ENCODE measurements around the gene TYRO3.
A peak's percentile ranks its signal among the peaks of the same experiment; 100 is the strongest.
"Not testable (repeated sequence)": the region's sequence is repeated elsewhere in the genome, so short reads cannot be mapped to it uniquely, and the experiment has no call there.

Gene TYRO3

GRCh38 chr15:41554343-41554742, 4.7 kb upstream of the TYRO3 start:
- DNase-seq (ENCODE audit: low read depth, low spot score) = no peak

GRCh38 chr15:41554915-41555314, 4.1 kb upstream of the TYRO3 start:
- DNase-seq (ENCODE audit: low read depth, low spot score) = no peak

GRCh38 chr15:41556677-41557076, 2.3 kb upstream of the TYRO3 start:
- DNase-seq (ENCODE audit: low read depth, low spot score) = no peak

GRCh38 chr15:41557673-41558399, 1.2 kb upstream of the TYRO3 start:
- DNase-seq (ENCODE audit: low read depth, low spot score) = peak; percentile 98

GRCh38 chr15:41559239-41559782, 299 bp downstream of the TYRO3 start:
- no peak for DNase-seq (ENCODE audit: low read depth, low spot score)

GRCh38 chr15:41560572-41560874, 1.5 kb downstream of the TYRO3 start:
- no peak for DNase-seq (ENCODE audit: low read depth, low spot score)

GRCh38 chr15:41561104-41561776, 2.2 kb downstream of the TYRO3 start:
- DNase-seq (ENCODE audit: low read depth, low spot score) = no peak

- peak; percentile 74 for DNase-seq (ENCODE audit: low read depth, low spot score)
Observed at GRCh38 chr15:41561777-41562145, 2.7 kb downstream of the TYRO3 start.

- no peak for DNase-seq (ENCODE audit: low read depth, low spot score)
Observed at GRCh38 chr15:41562244-41562643, 3.2 kb downstream of the TYRO3 start.

GRCh38 chr15:41562784-41563198, 3.8 kb downstream of the TYRO3 start:
- no peak for DNase-seq (ENCODE audit: low read depth, low spot score)

GRCh38 chr15:41564286-41564959, 5.4 kb downstream of the TYRO3 start:
- DNase-seq (ENCODE audit: low read depth, low spot score) = peak; percentile 89

- DNase-seq (ENCODE audit: low read depth, low spot score) = no peak
Observed at GRCh38 chr15:41564960-41565502, 6.0 kb downstream of the TYRO3 start.

GRCh38 chr15:41565702-41566101, 6.7 kb downstream of the TYRO3 start:
- DNase-seq (ENCODE audit: low read depth, low spot score) = no peak

GRCh38 chr15:41566121-41566885, 7.3 kb downstream of the TYRO3 start:
- no peak for DNase-seq (ENCODE audit: low read depth, low spot score)

- no peak for DNase-seq (ENCODE audit: low read depth, low spot score)
Observed at GRCh38 chr15:41567261-41567660, 8.2 kb downstream of the TYRO3 start.

GRCh38 chr15:41567862-41568261, 8.8 kb downstream of the TYRO3 start:
- DNase-seq (ENCODE audit: low read depth, low spot score) = peak; percentile 54

GRCh38 chr15:41568350-41569017, 9.5 kb downstream of the TYRO3 start:
- peak; percentile 97 for DNase-seq (ENCODE audit: low read depth, low spot score)

GRCh38 chr15:41569232-41569631, 10.2 kb downstream of the TYRO3 start:
- not testable (repeated sequence) for DNase-seq (ENCODE audit: low read depth, low spot score)

- DNase-seq (ENCODE audit: low read depth, low spot score) = no peak
Observed at GRCh38 chr15:41570764-41571163, 11.8 kb downstream of the TYRO3 start.

- DNase-seq (ENCODE audit: low read depth, low spot score) = no peak
Observed at GRCh38 chr15:41571948-41572347, 12.9 kb downstream of the TYRO3 start.

GRCh38 chr15:41572866-41573265, 13.9 kb downstream of the TYRO3 start:
- no peak for DNase-seq (ENCODE audit: low read depth, low spot score)

All from ELF-1 (cell line).